ENCODE results near the gene CARHSP1.
"Not testable (repeated sequence)": the region's sequence is repeated elsewhere in the genome, so short reads cannot be mapped to it uniquely, and the experiment has no call there.

Gene CARHSP1

DNA sequence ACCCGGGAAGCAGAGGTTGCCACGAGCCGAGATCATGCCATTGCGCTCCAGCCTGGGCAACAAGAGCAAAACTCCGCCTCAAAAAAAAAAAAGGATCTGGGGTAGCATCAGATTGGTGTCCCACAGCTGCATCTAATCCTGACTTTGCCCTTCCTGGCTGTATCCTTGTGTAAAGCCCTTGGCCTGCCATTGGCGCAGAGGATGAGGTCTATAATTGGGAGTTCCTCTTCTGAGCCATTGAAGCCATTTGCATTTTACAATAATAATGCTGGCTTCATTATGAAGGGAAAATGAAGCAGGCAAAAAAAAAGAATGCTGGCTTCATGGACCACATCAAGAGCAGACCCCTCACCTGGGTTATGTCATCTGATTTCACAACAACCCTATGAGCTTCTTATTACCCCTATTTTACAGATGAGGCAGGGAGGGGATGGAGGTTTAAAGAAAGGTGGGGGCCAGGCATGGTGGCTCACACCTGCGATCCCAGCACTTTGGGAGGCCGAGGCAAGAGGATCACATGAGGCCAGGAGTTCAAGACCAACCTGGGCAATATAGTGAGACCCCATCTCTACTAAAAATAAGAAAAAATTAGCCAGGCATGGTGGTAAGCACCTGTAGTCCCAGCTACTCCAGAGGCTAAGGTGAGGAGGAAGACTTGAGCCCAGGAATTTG lies 12.2 kb upstream of the CARHSP1 start:
- Histone ChIP-seq H3K36me3 (ENCODE audit: control insufficient read depth in 4 of 4, insufficient read depth in 4 of 4, low read length in 3 of 4) (no peaks in the 10 kb centered on the region), H3K9me3 (ENCODE audit: control extremely low read depth in 1 of 5, control insufficient read depth in 4 of 5, insufficient read depth in 2 of 5, low read depth in 1 of 5, low read length in 4 of 5) (no peaks in the 10 kb centered on the region), H3K27me3 (replicated peaks in 2 of 5; ENCODE audit: control insufficient read depth in 4 of 5, insufficient read depth in 5 of 5, low read length in 4 of 5) (peaks cover 0 to 16% (median 4%) of the 10 kb centered on the region in 5 experiments), H3K4me1 (ENCODE audit: control extremely low read depth in 1 of 4, control insufficient read depth in 4 of 4, insufficient read depth in 4 of 4, low read length in 3 of 4) (peaks cover 0 to 6% (median 1%) of the 10 kb centered on the region in 4 experiments), H3K27ac (ENCODE audit: insufficient read depth in 1 of 2, low read depth in 1 of 2, low read length in 2 of 2, poor library complexity in 1 of 2, severe bottlenecking in 2 of 2) (no peak overlapping the region), H3K4me3 (ENCODE audit: control insufficient read depth in 1 of 7, extremely low read depth in 1 of 7, insufficient read depth in 4 of 7, low read depth in 2 of 7, low read length in 6 of 7) (no peak overlapping the region)
- 98% methylated on average over 5 of the region's 8 CpGs for WGBS (ENCODE audit: insufficient coverage)
- POLR2A ChIA-PET, result interaction anchor here (0.6 kb wide), 1 partner anchor 31 kb away, joined by 3 read pairs; no protein-coding TSS in a partner anchor
- DNase-seq, result no peak
- CTCF ChIA-PET, result interaction anchor here (0.6 to 8.3 kb wide), 26 partner anchors 9 to 321 kb away, joined by 3 to 85 read pairs (median 4); partner anchors contain the start of genes ABAT, CARHSP1, PMM2 and TMEM186

GRCh38 chr16:8878523-8878911 lies 9.7 kb upstream of the CARHSP1 start:
- no peak for DNase-seq
- H3K9me3 ChIP-seq (ENCODE audit: control extremely low read depth in 1 of 5, control insufficient read depth in 4 of 5, insufficient read depth in 2 of 5, low read depth in 1 of 5, low read length in 4 of 5), result no peaks in the 10 kb centered on the region
- no peaks in the 10 kb centered on the region for H3K27me3 ChIP-seq (replicated peaks in 2 of 5; ENCODE audit: control insufficient read depth in 4 of 5, insufficient read depth in 5 of 5, low read length in 4 of 5)
- no peak overlapping the region for H3K4me3 ChIP-seq (ENCODE audit: control insufficient read depth in 1 of 7, extremely low read depth in 1 of 7, insufficient read depth in 4 of 7, low read depth in 2 of 7, low read length in 6 of 7)
- peaks cover 0 to 8% (median 5%) of the 10 kb centered on the region in 4 experiments for H3K4me1 ChIP-seq (ENCODE audit: control extremely low read depth in 1 of 4, control insufficient read depth in 4 of 4, insufficient read depth in 4 of 4, low read length in 3 of 4)
- H3K36me3 ChIP-seq (ENCODE audit: control insufficient read depth in 4 of 4, insufficient read depth in 4 of 4, low read length in 3 of 4), result no peaks in the 10 kb centered on the region
- CTCF ChIA-PET, result interaction anchor here (0.8 to 4.1 kb wide), 5 partner anchors 11 to 309 kb away, joined by 3 to 34 read pairs (median 4); no protein-coding TSS in a partner anchor
- WGBS (ENCODE audit: insufficient coverage), result 80% methylated on average over 1 of the region's 6 CpGs
- H3K27ac ChIP-seq (ENCODE audit: insufficient read depth in 1 of 2, low read depth in 1 of 2, low read length in 2 of 2, poor library complexity in 1 of 2, severe bottlenecking in 2 of 2), result no peak overlapping the region
- POLR2A ChIA-PET, result no interaction called here

DNA sequence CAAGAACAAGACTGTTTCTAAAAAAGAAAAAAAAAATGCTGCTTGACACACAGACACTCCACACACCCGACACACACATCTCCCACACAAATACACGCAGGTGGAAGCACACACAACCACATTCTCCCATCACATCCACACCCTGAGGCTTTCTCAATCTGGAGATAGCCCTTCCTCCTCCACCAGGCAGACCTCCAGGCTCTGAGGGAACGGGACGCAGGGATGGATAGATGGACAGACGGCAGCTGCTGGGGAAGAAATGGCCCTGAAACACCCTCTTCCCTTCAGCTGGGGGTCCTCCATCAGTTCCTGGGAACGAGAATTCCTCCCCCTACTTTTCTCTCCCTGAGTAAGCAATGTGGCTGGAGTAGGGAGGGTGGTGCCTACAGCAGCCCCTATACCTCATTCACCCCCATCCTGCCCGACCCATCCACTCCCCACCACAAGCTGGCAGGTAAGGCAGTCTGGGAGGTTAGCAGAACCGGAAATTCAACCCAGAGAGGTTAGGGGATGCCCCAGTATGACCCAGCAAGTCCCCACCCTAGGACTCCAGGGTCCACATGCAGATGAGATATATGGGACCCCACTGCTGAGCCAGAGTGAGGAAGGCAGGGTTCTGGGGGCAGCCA lies 9.2 kb upstream of the CARHSP1 start:
- Histone ChIP-seq H3K4me1 (ENCODE audit: control extremely low read depth in 1 of 4, control insufficient read depth in 4 of 4, insufficient read depth in 4 of 4, low read length in 3 of 4) (peaks cover 0 to 8% (median 5%) of the 10 kb centered on the region in 4 experiments), H3K9me3 (ENCODE audit: control extremely low read depth in 1 of 5, control insufficient read depth in 4 of 5, insufficient read depth in 2 of 5, low read depth in 1 of 5, low read length in 4 of 5) (no peaks in the 10 kb centered on the region), H3K27me3 (replicated peaks in 2 of 5; ENCODE audit: control insufficient read depth in 4 of 5, insufficient read depth in 5 of 5, low read length in 4 of 5) (no peaks in the 10 kb centered on the region), H3K36me3 (ENCODE audit: control insufficient read depth in 4 of 4, insufficient read depth in 4 of 4, low read length in 3 of 4) (no peaks in the 10 kb centered on the region), H3K4me3 (ENCODE audit: control insufficient read depth in 1 of 7, extremely low read depth in 1 of 7, insufficient read depth in 4 of 7, low read depth in 2 of 7, low read length in 6 of 7) (no peak overlapping the region), H3K27ac (ENCODE audit: insufficient read depth in 1 of 2, low read depth in 1 of 2, low read length in 2 of 2, poor library complexity in 1 of 2, severe bottlenecking in 2 of 2) (no peak overlapping the region)
- WGBS (ENCODE audit: insufficient coverage), result no CpG with 5 or more reads among the region's 8 CpGs
- no peak for DNase-seq
- POLR2A ChIA-PET, result no interaction called here
- CTCF ChIA-PET, result interaction anchor here (0.8 to 4.1 kb wide), 4 partner anchors 12 to 217 kb away, joined by 3 to 34 read pairs (median 3); no protein-coding TSS in a partner anchor

- H3K9me3 ChIP-seq (ENCODE audit: control extremely low read depth in 1 of 5, control insufficient read depth in 4 of 5, insufficient read depth in 2 of 5, low read depth in 1 of 5, low read length in 4 of 5); H3K27me3 ChIP-seq (replicated peaks in 2 of 5; ENCODE audit: control insufficient read depth in 4 of 5, insufficient read depth in 5 of 5, low read length in 4 of 5); H3K4me3 ChIP-seq (ENCODE audit: control insufficient read depth in 1 of 7, extremely low read depth in 1 of 7, insufficient read depth in 4 of 7, low read depth in 2 of 7, low read length in 6 of 7); H3K36me3 ChIP-seq (ENCODE audit: control insufficient read depth in 4 of 4, insufficient read depth in 4 of 4, low read length in 3 of 4); DNase-seq; POLR2A ChIA-PET; H3K27ac ChIP-seq (ENCODE audit: insufficient read depth in 1 of 2, low read depth in 1 of 2, low read length in 2 of 2, poor library complexity in 1 of 2, severe bottlenecking in 2 of 2): not testable (repeated sequence)
- CTCF ChIA-PET, result interaction anchor here (1.3 to 2.0 kb wide), 3 partner anchors 9 to 36 kb away, joined by 3 to 5 read pairs (median 3); no protein-coding TSS in a partner anchor
- H3K4me1 ChIP-seq (ENCODE audit: control extremely low read depth in 1 of 4, control insufficient read depth in 4 of 4, insufficient read depth in 4 of 4, low read length in 3 of 4), result peaks cover 0 to 28% (median 12%) of the 10 kb centered on the region in 4 experiments
- WGBS (ENCODE audit: insufficient coverage), result 78% methylated on average over 6 of the region's 7 CpGs
Observed at GRCh38 chr16:8875317-8875716, 6.5 kb upstream of the CARHSP1 start.

- WGBS (ENCODE audit: insufficient coverage), result 44% methylated on average over 3 of the region's 6 CpGs
- no peak overlapping the region for H3K4me3 ChIP-seq (ENCODE audit: control insufficient read depth in 1 of 7, extremely low read depth in 1 of 7, insufficient read depth in 4 of 7, low read depth in 2 of 7, low read length in 6 of 7)
- DNase-seq, result no peak
Observed at GRCh38 chr16:8874388-8874787, 5.6 kb upstream of the CARHSP1 start.

DNA sequence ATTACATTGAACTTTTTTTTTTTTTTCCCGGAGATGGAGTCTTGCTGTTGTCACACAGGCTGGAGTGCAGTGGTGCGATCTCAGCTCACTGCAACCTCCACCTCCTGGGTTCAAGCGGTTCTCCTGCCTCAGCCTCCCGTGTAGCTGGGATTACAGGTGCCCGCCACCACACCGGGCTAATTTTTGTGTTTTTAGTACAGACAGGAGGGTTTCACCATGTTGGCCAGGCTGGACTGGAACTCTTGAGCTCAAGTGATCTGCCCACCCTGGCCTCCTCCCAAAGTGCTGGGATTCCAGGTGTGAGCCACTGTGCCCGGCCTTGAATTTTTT lies 5.0 kb upstream of the CARHSP1 start:
- POLR2A ChIA-PET, result interaction anchor here (0.9 kb wide), 1 partner anchor 16 kb away, joined by 3 read pairs; no protein-coding TSS in a partner anchor
- H3K9me3 ChIP-seq (ENCODE audit: control extremely low read depth in 1 of 5, control insufficient read depth in 4 of 5, insufficient read depth in 2 of 5, low read depth in 1 of 5, low read length in 4 of 5); H3K27ac ChIP-seq (ENCODE audit: insufficient read depth in 1 of 2, low read depth in 1 of 2, low read length in 2 of 2, poor library complexity in 1 of 2, severe bottlenecking in 2 of 2); H3K27me3 ChIP-seq (replicated peaks in 2 of 5; ENCODE audit: control insufficient read depth in 4 of 5, insufficient read depth in 5 of 5, low read length in 4 of 5); H3K36me3 ChIP-seq (ENCODE audit: control insufficient read depth in 4 of 4, insufficient read depth in 4 of 4, low read length in 3 of 4); H3K4me3 ChIP-seq (ENCODE audit: control insufficient read depth in 1 of 7, extremely low read depth in 1 of 7, insufficient read depth in 4 of 7, low read depth in 2 of 7, low read length in 6 of 7); DNase-seq: not testable (repeated sequence)
- CTCF ChIA-PET, result interaction anchor here (0.6 to 4.3 kb wide), 10 partner anchors 8 to 302 kb away, joined by 3 to 36 read pairs (median 3); partner anchors contain the start of gene LITAFD
- 100% methylated on average over 3 of the region's 7 CpGs for WGBS (ENCODE audit: insufficient coverage)
- H3K4me1 ChIP-seq (ENCODE audit: control extremely low read depth in 1 of 4, control insufficient read depth in 4 of 4, insufficient read depth in 4 of 4, low read length in 3 of 4), result peaks cover 0 to 38% (median 19%) of the 10 kb centered on the region in 4 experiments

More at GRCh38 chr16:8874388-8874787, 5.6 kb upstream of the CARHSP1 start:
- Histone ChIP-seq H3K9me3 (ENCODE audit: control extremely low read depth in 1 of 5, control insufficient read depth in 4 of 5, insufficient read depth in 2 of 5, low read depth in 1 of 5, low read length in 4 of 5) (no peaks in the 10 kb centered on the region), H3K36me3 (ENCODE audit: control insufficient read depth in 4 of 4, insufficient read depth in 4 of 4, low read length in 3 of 4) (no peaks in the 10 kb centered on the region), H3K27ac (ENCODE audit: insufficient read depth in 1 of 2, low read depth in 1 of 2, low read length in 2 of 2, poor library complexity in 1 of 2, severe bottlenecking in 2 of 2) (no peak overlapping the region), H3K27me3 (replicated peaks in 2 of 5; ENCODE audit: control insufficient read depth in 4 of 5, insufficient read depth in 5 of 5, low read length in 4 of 5) (no peaks in the 10 kb centered on the region), H3K4me1 (ENCODE audit: control extremely low read depth in 1 of 4, control insufficient read depth in 4 of 4, insufficient read depth in 4 of 4, low read length in 3 of 4) (peaks cover 0 to 35% (median 16%) of the 10 kb centered on the region in 4 experiments)
- ChIA-PET CTCF (interaction anchor here (0.8 to 1.7 kb wide), 6 partner anchors 13 to 302 kb away, joined by 3 to 5 read pairs (median 3); no protein-coding TSS in a partner anchor), POLR2A (interaction anchor here (0.9 kb wide), 1 partner anchor 16 kb away, joined by 3 read pairs; no protein-coding TSS in a partner anchor)
